NOMO-1 (cell line): ENCODE measurements around the gene ZNF326.
"Not testable (repeated sequence)": the region's sequence is repeated elsewhere in the genome, so short reads cannot be mapped to it uniquely, and the experiment has no call there.

Source experiments
- DNase-seq, 2 experiments: peaks; one replicate each; lab custom pipeline; 2025; ENCODE audit not compliant: unreplicated experiment in 2 of 2; lab: John Stamatoyannopoulos, UW

The ZNF326 gene

GRCh38 chr1:89965193-89965768 lies 29.6 kb upstream of the ZNF326 start:
- no peak for DNase-seq

GRCh38 chr1:89966656-89967055 lies 28.3 kb upstream of the ZNF326 start:
- peak in 1 of 2 experiments; percentile 23 for DNase-seq

- DNase-seq = no peak
These were observed 23.3 kb upstream of the ZNF326 start for GRCh38 chr1:89971600-89971999.

GRCh38 chr1:89972024-89972423 lies 22.9 kb upstream of the ZNF326 start:
- no peak for DNase-seq

- no peak for DNase-seq
These were observed 21.3 kb upstream of the ZNF326 start for GRCh38 chr1:89973471-89974127.

GRCh38 chr1:89974256-89974655 lies 20.7 kb upstream of the ZNF326 start:
- DNase-seq = no peak

GRCh38 chr1:89974696-89975470 lies 20.0 kb upstream of the ZNF326 start:
- DNase-seq = no peak

- DNase-seq = peak in 1 of 2 experiments; percentile 67
These were observed 19.3 kb upstream of the ZNF326 start for GRCh38 chr1:89975540-89976125.

GRCh38 chr1:89978755-89979154 lies 16.2 kb upstream of the ZNF326 start:
- no peak for DNase-seq

- no peak for DNase-seq
These were observed 14.3 kb upstream of the ZNF326 start for GRCh38 chr1:89980605-89981004.

- not testable (repeated sequence) for DNase-seq
These were observed 12.1 kb upstream of the ZNF326 start for GRCh38 chr1:89982846-89983245.

- DNase-seq = not testable (repeated sequence)
These were observed 10.3 kb upstream of the ZNF326 start for GRCh38 chr1:89984564-89985116.

GRCh38 chr1:89986020-89986419 lies 8.9 kb upstream of the ZNF326 start:
- no peak for DNase-seq

GRCh38 chr1:89987159-89987819 lies 7.6 kb upstream of the ZNF326 start:
- DNase-seq = peak; percentile 38 to 85

GRCh38 chr1:89989099-89989498 lies 5.8 kb upstream of the ZNF326 start:
- no peak for DNase-seq

- no peak for DNase-seq
These were observed 5.1 kb upstream of the ZNF326 start for GRCh38 chr1:89989799-89990198.

- no peak for DNase-seq
These were observed 3.7 kb upstream of the ZNF326 start for GRCh38 chr1:89990976-89991831.

- no peak for DNase-seq
These were observed 1.4 kb upstream of the ZNF326 start for GRCh38 chr1:89993541-89993940.

GRCh38 chr1:89994231-89994804 lies 592 bp upstream of the ZNF326 start:
- DNase-seq = no peak
